Vagina (tissue), 2 donors: ENCODE results near the gene HSPB6.

Experiments
- POLR2A ChIP-seq, 2 donors: fragments of 450-650 bp; IDR thresholded peaks; one replicate each; pipeline ENCODE4 v1.6.1; 2017; ENCODE audit warnings: antibody characterized with exemption in 2 of 2, mild to moderate bottlenecking in 2 of 2, moderate library complexity in 2 of 2
- POLR2AphosphoS5 ChIP-seq, 2 donors: sonication (generic); formaldehyde crosslinking; IDR thresholded peaks; one replicate each; pipeline ENCODE4 v1.9.0; 2017; ENCODE audit warnings: antibody characterized with exemption in 2 of 2, mild to moderate bottlenecking in 2 of 2, low read depth in 1 of 2; ENCODE audit not compliant: insufficient read depth in 1 of 2
- TF ChIP-seq, protein P1 (sequence below), 3 experiments: fragments of 450-650 bp in 2 of 3; fragments of 200-600 bp in 1 of 3; sonication (generic) in 1 of 3; IDR thresholded peaks; one replicate each; pipeline ENCODE4 v1.5.1; 2017 to 2019; ENCODE audit warnings: antibody characterized with exemption in 3 of 3, mild to moderate bottlenecking in 2 of 3, moderate library complexity in 2 of 3

DNA sequence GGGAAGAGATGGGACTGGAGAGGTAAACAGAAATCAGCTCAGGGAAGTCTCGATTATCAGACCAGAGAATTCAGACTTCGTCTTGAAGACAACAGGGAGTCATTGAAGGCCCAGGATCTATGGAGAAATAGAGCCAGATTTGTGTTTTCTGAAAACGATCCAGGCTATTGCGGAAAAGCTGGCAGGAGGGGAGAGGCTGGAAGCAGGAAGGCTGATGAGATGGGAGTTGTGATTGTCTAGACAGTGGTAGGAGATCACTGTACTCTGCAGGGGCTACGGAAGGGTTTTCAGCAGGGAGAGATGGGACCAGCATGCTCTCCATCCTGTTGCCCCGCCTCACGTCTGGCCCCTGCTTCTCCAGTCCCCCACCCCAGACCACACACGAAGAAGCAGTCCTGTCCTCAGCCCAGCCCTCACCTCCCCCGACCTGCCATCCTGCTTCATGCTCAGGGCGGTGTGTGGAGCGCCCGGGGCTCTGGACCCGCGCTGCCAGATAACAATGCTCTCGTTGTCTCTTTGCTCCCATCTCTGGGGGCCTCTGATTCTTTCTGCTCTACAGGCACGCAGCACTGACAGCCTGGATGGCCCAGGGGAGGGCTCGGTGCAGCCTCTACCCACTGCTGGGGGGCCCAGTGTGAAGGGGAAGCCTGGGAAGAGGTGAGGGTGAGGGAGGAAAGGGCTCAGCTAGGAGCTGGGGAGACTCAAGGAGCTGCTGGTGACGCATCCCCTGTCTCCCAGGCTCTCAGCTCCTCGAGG lies 20.4 kb upstream of the HSPB6 start:
- TF ChIP-seq, protein P1, sequence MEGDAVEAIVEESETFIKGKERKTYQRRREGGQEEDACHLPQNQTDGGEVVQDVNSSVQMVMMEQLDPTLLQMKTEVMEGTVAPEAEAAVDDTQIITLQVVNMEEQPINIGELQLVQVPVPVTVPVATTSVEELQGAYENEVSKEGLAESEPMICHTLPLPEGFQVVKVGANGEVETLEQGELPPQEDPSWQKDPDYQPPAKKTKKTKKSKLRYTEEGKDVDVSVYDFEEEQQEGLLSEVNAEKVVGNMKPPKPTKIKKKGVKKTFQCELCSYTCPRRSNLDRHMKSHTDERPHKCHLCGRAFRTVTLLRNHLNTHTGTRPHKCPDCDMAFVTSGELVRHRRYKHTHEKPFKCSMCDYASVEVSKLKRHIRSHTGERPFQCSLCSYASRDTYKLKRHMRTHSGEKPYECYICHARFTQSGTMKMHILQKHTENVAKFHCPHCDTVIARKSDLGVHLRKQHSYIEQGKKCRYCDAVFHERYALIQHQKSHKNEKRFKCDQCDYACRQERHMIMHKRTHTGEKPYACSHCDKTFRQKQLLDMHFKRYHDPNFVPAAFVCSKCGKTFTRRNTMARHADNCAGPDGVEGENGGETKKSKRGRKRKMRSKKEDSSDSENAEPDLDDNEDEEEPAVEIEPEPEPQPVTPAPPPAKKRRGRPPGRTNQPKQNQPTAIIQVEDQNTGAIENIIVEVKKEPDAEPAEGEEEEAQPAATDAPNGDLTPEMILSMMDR (IDR thresholded peaks at IDR 0.05): no peak
- TF ChIP-seq POLR2AphosphoS5 (IDR thresholded peaks at IDR 0.05; ENCODE audit: insufficient read depth in 1 of 2, low read depth in 1 of 2) (no peak), POLR2A (IDR thresholded peaks at IDR 0.05) (no peak)
